ENCODE results near the gene POP5.
A peak's percentile ranks its signal among the peaks of the same experiment; 100 is the strongest.

Gene POP5

GRCh38 chr12:120590741-120591407 is 9.7 kb upstream of the POP5 start:
- DNase-seq (ENCODE audit: low read depth in 2 of 3, low spot score in 2 of 3): no peak

GRCh38 chr12:120588948-120589930 is 8.0 kb upstream of the POP5 start:
- DNase-seq (ENCODE audit: low read depth in 2 of 3, low spot score in 2 of 3): no peak

- DNase-seq (ENCODE audit: low read depth in 2 of 3, low spot score in 2 of 3): no peak
Measured at GRCh38 chr12:120588371-120588770, 7.2 kb upstream of the POP5 start.

GRCh38 chr12:120586860-120587259 is 5.7 kb upstream of the POP5 start:
- DNase-seq (ENCODE audit: low read depth in 2 of 3, low spot score in 2 of 3): no peak

- DNase-seq (ENCODE audit: low read depth in 2 of 3, low spot score in 2 of 3): no peak
Measured at GRCh38 chr12:120586206-120586605, 5.0 kb upstream of the POP5 start.

GRCh38 chr12:120584343-120585149 is 3.3 kb upstream of the POP5 start:
- peak in 1 of 3 experiments; percentile 20 for DNase-seq (ENCODE audit: low read depth in 2 of 3, low spot score in 2 of 3)

GRCh38 chr12:120583478-120584030 is 2.4 kb upstream of the POP5 start:
- peak; percentile 43 to 94 (median 79) for DNase-seq (ENCODE audit: low read depth in 2 of 3, low spot score in 2 of 3)

GRCh38 chr12:120581998-120582397 is 796 bp upstream of the POP5 start:
- no peak for DNase-seq (ENCODE audit: low read depth in 2 of 3, low spot score in 2 of 3)

GRCh38 chr12:120579179-120579578 is 2.0 kb downstream of the POP5 start:
- DNase-seq (ENCODE audit: low read depth in 2 of 3, low spot score in 2 of 3): no peak

GRCh38 chr12:120574106-120574505 is 7.1 kb downstream of the POP5 start:
- no peak for DNase-seq (ENCODE audit: low read depth in 2 of 3, low spot score in 2 of 3)

GRCh38 chr12:120573560-120573959 is 7.6 kb downstream of the POP5 start:
- no peak for DNase-seq (ENCODE audit: low read depth in 2 of 3, low spot score in 2 of 3)

GRCh38 chr12:120571299-120571698 is 9.9 kb downstream of the POP5 start:
- DNase-seq (ENCODE audit: low read depth in 2 of 3, low spot score in 2 of 3): no peak

- DNase-seq (ENCODE audit: low read depth in 2 of 3, low spot score in 2 of 3): no peak
Measured at GRCh38 chr12:120563495-120563894, 17.7 kb downstream of the POP5 start.

- no peak for DNase-seq (ENCODE audit: low read depth in 2 of 3, low spot score in 2 of 3)
Measured at GRCh38 chr12:120562906-120563305, 18.3 kb downstream of the POP5 start.

GRCh38 chr12:120557589-120557988 is 23.6 kb downstream of the POP5 start:
- no peak for DNase-seq (ENCODE audit: low read depth in 2 of 3, low spot score in 2 of 3)

- no peak for DNase-seq (ENCODE audit: low read depth in 2 of 3, low spot score in 2 of 3)
Measured at GRCh38 chr12:120554678-120555077, 26.5 kb downstream of the POP5 start.

GRCh38 chr12:120546050-120546386 is 35.2 kb downstream of the POP5 start:
- DNase-seq (ENCODE audit: low read depth in 2 of 3, low spot score in 2 of 3): no peak

- DNase-seq (ENCODE audit: low read depth in 2 of 3, low spot score in 2 of 3): no peak
Measured at GRCh38 chr12:120544691-120545090, 36.5 kb downstream of the POP5 start.

GRCh38 chr12:120542166-120542565 is 39.0 kb downstream of the POP5 start:
- no peak for DNase-seq (ENCODE audit: low read depth in 2 of 3, low spot score in 2 of 3)

- DNase-seq (ENCODE audit: low read depth in 2 of 3, low spot score in 2 of 3): no peak
Measured at GRCh38 chr12:120540445-120540844, 40.8 kb downstream of the POP5 start.

GRCh38 chr12:120539303-120539702 is 41.9 kb downstream of the POP5 start:
- no peak for DNase-seq (ENCODE audit: low read depth in 2 of 3, low spot score in 2 of 3)

Measured in activated CD8-positive, alpha-beta memory T cell treated with anti-CD3 and anti-CD28 coated beads for 48 hours (primary cell).